ENCODE data around the gene CDKL2.

CDKL2 gene

DNA sequence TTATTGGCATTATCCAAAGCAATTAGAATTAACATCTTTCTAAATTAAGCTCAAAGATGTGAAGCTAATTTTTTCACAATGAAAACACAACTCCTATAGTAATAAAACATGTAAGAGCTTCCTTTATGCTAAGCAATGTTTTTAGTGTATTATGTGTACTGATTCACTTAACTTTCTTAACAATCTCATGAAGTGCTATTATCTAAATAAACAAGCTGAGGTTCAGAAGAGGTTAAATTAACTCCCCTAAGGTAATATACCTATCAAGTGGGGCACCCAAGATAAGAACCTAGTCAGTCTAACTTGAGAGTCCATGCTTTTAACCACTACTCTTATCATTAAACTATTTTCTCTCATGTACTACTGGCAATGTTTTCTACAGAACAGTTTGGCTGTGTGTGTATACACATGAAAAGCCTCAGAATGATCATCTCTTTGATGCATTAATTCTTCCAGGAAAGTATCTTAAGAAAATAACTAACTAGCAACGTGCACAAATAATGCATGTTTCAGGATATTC, 29.2 kb upstream of the CDKL2 start:
- H3K4me3 Mint-ChIP-seq, result no peak overlapping the region
- H3K9me3 Mint-ChIP-seq, result no peaks in the 10 kb centered on the region
- ATAC-seq (no peak), DNase-seq (no peak)
- no peaks in the 10 kb centered on the region for H3K27me3 Mint-ChIP-seq
- H3K4me1 Mint-ChIP-seq, result peaks cover 73% of the 10 kb centered on the region
- H3K27ac Mint-ChIP-seq, result peak overlapping the region in 1 of 2 donors; percentile 25

DNA sequence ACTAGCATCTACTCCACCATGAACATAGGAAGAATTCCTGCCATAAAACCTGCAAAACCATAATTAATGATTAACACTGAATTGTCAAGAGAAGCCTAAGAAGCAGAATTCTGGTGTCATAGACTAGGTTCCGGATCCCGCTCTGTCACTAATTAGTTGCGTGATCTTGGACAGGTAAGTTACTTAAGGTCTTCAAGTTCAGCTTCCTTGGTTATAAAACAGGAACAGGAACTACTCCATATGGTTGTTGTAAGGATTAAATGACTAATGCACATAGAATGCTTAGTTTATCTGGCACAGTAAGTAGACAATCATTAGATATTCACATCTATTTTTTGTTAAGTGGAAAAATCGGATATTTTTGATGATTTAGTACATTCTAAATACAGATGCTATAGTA, 28.5 kb upstream of the CDKL2 start:
- peak overlapping the region in 1 of 2 donors; percentile 62 for H3K27ac Mint-ChIP-seq
- peak overlapping the region in 1 of 2 donors; percentile 22 for H3K4me3 Mint-ChIP-seq
- H3K27me3 Mint-ChIP-seq, result no peaks in the 10 kb centered on the region
- DNase-seq (no peak), ATAC-seq (no peak)
- peaks cover 80% of the 10 kb centered on the region for H3K4me1 Mint-ChIP-seq
- H3K9me3 Mint-ChIP-seq, result no peaks in the 10 kb centered on the region

DNA sequence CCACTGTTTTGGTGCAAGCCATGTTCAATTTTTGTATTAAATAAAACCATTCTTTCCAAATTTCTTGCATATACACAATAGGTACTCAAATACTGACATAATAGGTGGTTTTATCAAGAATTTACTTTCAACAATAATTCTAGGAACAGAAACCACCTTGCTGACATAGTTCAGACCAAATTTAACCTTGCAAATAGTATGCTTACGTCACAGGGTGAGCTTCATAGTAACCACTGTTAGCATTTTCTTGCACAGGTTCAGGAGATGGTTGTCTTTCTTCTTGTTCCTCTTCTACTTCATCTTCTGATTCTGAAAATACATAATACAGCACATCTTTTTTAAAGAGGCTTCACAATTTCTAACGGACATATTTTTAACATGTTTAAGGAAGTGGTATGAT, 25.2 kb upstream of the CDKL2 start:
- Mint-ChIP-seq H3K4me1 (peaks cover 73% of the 10 kb centered on the region), H3K27ac (peak overlapping the region; percentile 98 to 99), H3K27me3 (no peaks in the 10 kb centered on the region), H3K9me3 (no peaks in the 10 kb centered on the region), H3K4me3 (peak overlapping the region; percentile 50 to 88)
- DNase-seq, result no peak
- peak; percentile 95 for ATAC-seq

DNA sequence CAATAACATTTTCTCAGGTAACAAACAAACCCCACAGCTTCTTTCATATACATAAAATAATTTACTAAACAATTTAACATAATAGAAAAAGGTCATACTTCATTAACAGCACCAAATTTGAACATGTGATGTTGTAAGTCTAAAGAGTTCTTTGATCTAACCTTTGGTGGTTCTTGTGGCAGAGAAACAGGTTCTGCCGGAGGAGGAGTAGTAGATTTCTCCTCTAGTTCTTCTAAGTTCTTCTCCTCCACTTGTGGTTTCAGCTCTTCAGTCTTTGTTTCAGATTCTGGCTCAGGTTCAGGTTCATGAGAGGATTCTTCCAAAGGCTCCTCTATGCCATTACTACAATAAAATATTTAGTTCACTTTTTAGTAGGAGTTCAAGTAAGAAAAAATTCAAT, 24.6 kb upstream of the CDKL2 start:
- Mint-ChIP-seq H3K9me3 (no peaks in the 10 kb centered on the region), H3K27me3 (no peaks in the 10 kb centered on the region), H3K4me1 (peaks cover 71% of the 10 kb centered on the region), H3K27ac (peak overlapping the region; percentile 98 to 99), H3K4me3 (peak overlapping the region; percentile 50 to 88)
- ATAC-seq, result peak; percentile 48
- DNase-seq, result no peak

DNA sequence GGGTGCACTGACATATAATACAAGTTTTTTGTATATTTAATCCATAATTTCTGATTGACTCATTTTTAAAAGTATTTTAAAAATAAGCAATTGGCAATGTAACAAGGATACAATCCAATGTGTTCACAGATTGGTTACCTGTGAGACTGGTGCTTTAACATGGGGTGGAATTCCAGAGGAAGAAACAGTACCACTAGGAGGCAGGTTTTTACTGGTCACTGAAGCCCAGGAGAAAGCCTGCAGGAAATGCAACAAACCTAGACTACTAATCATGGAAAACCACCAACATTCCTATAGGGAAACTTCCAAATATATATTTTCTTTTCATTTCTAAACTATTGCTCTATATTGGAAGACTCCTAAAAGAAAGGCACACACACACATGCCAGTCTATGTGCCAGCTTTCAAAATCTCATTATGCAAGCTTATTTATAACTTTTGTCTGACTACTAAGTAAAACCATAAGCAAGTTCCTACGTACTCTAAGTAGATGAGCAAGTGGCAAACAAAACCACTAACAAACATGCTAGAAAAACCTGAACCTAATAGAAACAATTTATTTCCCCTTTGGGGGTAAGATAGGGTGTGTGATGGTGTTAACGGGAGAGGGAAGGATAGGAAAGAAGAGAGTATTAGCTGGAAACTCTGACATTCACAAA, 23.6 kb upstream of the CDKL2 start:
- Mint-ChIP-seq H3K4me3 (peak overlapping the region; percentile 71 to 88), H3K4me1 (peaks cover 62% of the 10 kb centered on the region), H3K9me3 (no peaks in the 10 kb centered on the region), H3K27me3 (no peaks in the 10 kb centered on the region), H3K27ac (peak overlapping the region; percentile 88 to 97)
- peak; percentile 53 for ATAC-seq
- DNase-seq, result no peak

DNA sequence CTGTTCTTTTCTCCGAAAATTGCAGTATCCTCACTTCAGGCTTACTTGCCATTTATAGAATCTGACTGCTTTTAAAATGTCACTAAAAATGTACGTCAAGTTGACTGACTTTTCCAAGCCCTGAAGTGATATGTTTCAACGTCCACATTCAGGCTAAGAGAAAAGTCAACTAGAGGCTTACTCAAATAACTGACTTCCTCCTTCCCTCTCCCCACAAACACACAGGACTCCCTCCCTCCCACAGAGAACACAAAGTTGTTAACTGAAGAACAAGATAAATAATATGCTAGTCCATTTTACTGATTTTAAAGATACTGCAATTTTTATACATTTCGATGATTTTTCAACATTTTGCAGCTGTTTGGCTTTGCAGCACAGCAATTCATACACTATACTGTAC, 13.8 kb upstream of the CDKL2 start:
- peak overlapping the region; percentile 19 to 22 for H3K27ac Mint-ChIP-seq

DNA sequence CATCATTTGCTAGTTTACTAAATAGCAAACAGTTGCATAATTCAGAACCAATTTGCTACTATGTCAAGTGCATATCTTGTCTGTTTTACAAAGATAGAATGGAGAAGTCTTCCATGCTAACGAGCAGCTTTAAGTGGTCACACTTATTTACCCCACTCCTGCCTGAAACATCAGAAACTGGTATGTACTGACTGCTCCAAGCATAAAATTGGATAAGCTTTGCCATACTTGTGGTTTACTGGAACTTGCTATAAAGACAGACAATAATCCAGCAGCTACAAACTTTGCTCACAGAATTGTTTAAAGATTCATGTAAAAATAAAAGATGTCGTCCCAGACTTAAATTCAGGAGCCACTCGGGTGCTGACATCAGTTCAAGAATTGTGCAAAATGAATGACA, 13.3 kb upstream of the CDKL2 start:
- H3K4me3 Mint-ChIP-seq, result no peak overlapping the region
- ATAC-seq, result no peak
- H3K27ac Mint-ChIP-seq, result no peak overlapping the region
- H3K9me3 Mint-ChIP-seq, result no peaks in the 10 kb centered on the region
- H3K27me3 Mint-ChIP-seq, result no peaks in the 10 kb centered on the region
- DNase-seq, result no peak
- peaks cover 38% of the 10 kb centered on the region for H3K4me1 Mint-ChIP-seq

More for the DNA sequence above, 13.8 kb upstream of the CDKL2 start:
- no peaks in the 10 kb centered on the region for H3K27me3 Mint-ChIP-seq
- H3K4me1 Mint-ChIP-seq, result peaks cover 38% of the 10 kb centered on the region
- H3K4me3 Mint-ChIP-seq, result no peak overlapping the region
- no peaks in the 10 kb centered on the region for H3K9me3 Mint-ChIP-seq
- DNase-seq (no peak), ATAC-seq (no peak)

DNA sequence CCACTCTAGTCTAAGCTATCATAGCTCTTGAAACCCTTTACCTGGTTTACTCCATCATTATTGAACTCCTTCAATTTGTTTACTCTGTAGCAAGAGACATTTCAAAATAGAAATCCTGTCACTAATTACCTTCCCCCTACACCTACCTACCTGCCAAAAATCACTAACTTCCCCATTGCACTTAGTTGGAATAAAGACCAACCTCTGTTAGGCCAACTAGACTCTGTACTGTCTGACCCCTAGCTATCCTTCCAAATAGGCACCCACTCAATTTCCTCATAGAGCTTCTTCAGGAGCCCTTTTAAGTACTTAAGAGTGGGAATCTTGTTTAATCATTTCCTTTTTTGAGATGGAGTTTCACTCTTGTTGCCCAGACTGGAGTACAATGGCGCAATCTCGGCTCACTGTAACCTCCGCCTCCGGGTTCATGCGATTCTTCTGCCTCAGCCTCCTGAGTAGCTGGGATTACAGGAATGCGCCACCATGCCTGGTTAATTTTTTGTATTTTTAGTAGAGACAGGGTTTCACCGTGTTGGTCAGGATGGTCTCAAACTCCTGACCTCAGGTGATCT, 8.9 kb upstream of the CDKL2 start:
- Mint-ChIP-seq H3K4me1 (peaks cover 19% of the 10 kb centered on the region), H3K4me3 (no peak overlapping the region), H3K27me3 (no peaks in the 10 kb centered on the region), H3K27ac (peak overlapping the region in 1 of 2 donors; percentile 13), H3K9me3 (no peaks in the 10 kb centered on the region)
- no peak for DNase-seq
- peak; percentile 26 for ATAC-seq

DNA sequence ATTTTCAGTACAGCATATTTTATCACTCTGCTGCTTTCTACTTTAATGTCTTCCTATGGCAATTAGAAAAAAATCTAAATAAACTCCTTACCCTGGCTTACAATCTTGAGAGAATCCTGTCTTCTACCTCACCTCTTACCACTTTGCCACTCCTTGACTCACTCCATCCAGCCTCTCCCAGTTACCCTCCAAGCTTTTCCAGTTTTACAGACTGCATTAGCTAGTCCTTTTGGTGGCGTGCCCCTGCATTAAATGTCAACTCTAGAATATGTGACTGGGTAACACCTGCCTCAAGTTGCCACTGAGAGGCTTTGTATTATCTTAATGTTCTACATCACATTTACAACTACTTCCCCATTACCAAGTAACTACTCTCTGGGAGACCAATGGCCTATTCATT, 7.5 kb upstream of the CDKL2 start:
- Mint-ChIP-seq H3K27me3 (no peaks in the 10 kb centered on the region), H3K4me3 (no peak overlapping the region), H3K27ac (peak overlapping the region in 1 of 2 donors; percentile 35), H3K4me1 (peaks cover 28% of the 10 kb centered on the region), H3K9me3 (no peaks in the 10 kb centered on the region)
- no peak for DNase-seq
- ATAC-seq, result peak; percentile 18

DNA sequence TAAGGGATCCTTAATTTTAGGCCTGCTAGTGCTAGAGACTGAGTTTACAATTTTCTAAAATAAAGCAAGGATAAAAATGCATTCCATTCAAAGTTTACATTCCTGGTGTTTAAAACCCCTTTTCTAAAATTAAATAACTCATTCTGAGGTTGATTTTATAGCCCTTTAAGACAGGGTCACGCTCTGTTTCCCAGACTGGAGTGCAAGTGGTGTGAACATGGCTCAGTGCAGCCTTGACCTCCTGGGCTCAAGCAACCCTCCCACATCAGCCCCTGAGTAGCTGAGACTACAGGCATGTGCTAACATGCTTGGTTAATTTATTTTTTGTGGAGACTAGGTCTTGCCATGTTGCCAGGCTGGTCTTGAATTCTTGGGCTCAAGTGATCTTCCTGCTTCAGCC, 6.8 kb upstream of the CDKL2 start:
- Mint-ChIP-seq H3K27me3 (no peaks in the 10 kb centered on the region), H3K4me3 (no peak overlapping the region), H3K9me3 (no peaks in the 10 kb centered on the region), H3K4me1 (peaks cover 28% of the 10 kb centered on the region), H3K27ac (peak overlapping the region in 1 of 2 donors; percentile 35)
- peak; percentile 36 for ATAC-seq
- DNase-seq, result no peak

DNA sequence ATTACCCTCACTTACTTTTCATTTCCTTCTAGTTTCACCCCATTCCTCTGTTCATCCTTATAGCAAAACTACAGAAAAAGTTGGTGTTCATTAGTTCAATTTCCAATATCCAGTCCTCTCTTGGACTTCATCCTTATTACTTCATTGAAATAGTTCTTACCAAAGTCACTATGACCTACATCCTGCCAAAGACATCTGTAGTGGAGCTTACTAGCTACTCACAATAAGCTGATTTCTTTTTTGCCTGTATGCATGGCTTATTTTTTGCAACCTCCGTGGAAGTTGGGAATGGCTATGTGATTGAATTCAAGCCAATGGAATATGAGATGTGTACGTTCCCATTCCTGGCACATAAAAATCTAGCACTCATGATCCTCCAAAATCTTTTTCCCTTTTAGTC, 4.6 kb upstream of the CDKL2 start:
- DNase-seq (no peak), ATAC-seq (no peak)
- Mint-ChIP-seq H3K4me3 (no peak overlapping the region), H3K27me3 (no peaks in the 10 kb centered on the region), H3K27ac (no peak overlapping the region), H3K9me3 (no peaks in the 10 kb centered on the region), H3K4me1 (peaks cover 28% of the 10 kb centered on the region)

DNA sequence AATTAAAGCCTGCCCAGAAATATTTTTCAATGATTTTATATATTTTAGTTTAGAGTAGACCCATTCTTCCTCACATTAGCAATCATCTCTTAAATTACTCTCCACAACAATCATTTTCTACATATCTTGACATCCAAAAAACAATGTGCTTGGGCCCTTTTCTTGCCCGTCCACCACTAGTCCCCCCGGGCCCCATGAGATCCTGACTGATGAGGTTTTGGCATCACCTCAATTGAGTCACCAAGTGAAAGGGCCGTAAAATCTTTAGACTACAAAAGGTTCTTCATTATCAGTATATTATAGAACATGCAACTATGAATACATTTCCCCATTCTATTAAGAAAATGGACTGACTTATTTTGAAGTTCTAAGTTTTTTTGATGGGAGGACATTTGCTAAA, 4.0 kb upstream of the CDKL2 start:
- no peak overlapping the region for H3K4me3 Mint-ChIP-seq
- H3K27me3 Mint-ChIP-seq, result no peaks in the 10 kb centered on the region
- H3K4me1 Mint-ChIP-seq, result peaks cover 28% of the 10 kb centered on the region
- no peaks in the 10 kb centered on the region for H3K9me3 Mint-ChIP-seq
- H3K27ac Mint-ChIP-seq, result peak overlapping the region in 1 of 2 donors; percentile 44
- DNase-seq, result no peak
- no peak for ATAC-seq

DNA sequence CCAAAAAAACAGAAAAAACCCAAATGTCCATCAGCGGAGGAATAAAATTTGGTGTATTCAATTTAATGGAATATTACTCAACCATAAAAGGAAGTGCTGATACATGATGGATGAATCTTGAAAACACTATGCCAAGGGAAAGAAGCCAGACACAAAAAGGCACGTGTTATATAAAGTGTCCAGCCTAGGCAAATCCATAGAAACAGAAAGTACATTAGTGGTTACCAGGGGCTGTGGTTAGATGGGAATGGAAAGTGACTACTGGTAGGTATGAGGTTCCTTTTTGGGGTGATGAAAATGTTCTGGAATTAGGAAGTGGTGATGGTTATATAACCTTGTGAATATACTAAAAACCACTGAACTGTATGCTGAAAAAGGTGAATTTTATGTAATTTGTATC, 3.5 kb upstream of the CDKL2 start:
- Mint-ChIP-seq H3K4me3 (no peak overlapping the region), H3K4me1 (peaks cover 28% of the 10 kb centered on the region), H3K27ac (peak overlapping the region in 1 of 2 donors; percentile 21), H3K27me3 (no peaks in the 10 kb centered on the region), H3K9me3 (no peaks in the 10 kb centered on the region)
- DNase-seq, result no peak
- ATAC-seq, result no peak

DNA sequence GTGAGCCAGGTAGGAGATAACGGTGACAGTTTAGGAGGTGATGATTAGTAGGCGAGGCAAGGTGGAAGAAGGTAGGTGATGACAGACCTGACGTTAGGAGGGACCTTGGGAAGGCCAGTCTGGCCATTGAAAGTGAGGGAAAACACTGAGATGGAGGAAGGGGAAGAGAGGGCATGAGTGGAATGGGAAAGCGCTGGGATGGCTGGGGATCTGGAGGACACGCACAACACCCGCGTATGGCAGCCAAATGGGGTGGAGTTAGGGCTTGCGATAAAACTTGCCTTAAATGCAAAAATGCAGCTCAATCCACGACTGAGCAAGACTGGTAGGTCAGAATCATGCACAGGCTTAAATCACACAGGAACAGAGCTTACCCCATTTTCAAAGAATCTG, 605 bp upstream of the CDKL2 start:
- H3K4me3 Mint-ChIP-seq, result peak overlapping the region; percentile 88 to 89
- peak overlapping the region; percentile 71 to 90 for H3K27ac Mint-ChIP-seq
- ATAC-seq, result no peak
- H3K9me3 Mint-ChIP-seq, result no peaks in the 10 kb centered on the region
- DNase-seq, result no peak
- peaks cover 28% of the 10 kb centered on the region for H3K4me1 Mint-ChIP-seq
- no peaks in the 10 kb centered on the region for H3K27me3 Mint-ChIP-seq

DNA sequence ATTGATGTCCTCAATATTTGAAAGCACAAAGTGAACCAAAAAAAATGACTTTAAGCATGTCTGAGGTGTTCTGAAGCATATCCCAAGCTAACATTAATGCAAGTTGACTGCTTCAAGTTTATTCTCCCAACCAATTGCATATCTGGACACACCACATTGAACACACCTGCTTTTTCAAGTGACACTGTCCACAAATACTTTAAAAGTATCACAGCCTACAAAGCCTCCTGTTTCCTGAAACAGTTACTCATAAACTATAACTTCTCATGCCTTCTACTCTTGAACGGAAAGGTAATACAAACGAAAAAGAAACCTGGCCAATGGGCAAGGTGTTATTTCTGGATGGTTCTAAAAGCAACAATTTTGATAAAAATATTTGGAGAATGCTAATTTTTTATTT, 1.1 kb downstream of the CDKL2 start:
- no peaks in the 10 kb centered on the region for H3K27me3 Mint-ChIP-seq
- no peak overlapping the region for H3K4me3 Mint-ChIP-seq
- peaks cover 25% of the 10 kb centered on the region for H3K4me1 Mint-ChIP-seq
- no peak for ATAC-seq
- no peak for DNase-seq
- no peak overlapping the region for H3K27ac Mint-ChIP-seq
- no peaks in the 10 kb centered on the region for H3K9me3 Mint-ChIP-seq

DNA sequence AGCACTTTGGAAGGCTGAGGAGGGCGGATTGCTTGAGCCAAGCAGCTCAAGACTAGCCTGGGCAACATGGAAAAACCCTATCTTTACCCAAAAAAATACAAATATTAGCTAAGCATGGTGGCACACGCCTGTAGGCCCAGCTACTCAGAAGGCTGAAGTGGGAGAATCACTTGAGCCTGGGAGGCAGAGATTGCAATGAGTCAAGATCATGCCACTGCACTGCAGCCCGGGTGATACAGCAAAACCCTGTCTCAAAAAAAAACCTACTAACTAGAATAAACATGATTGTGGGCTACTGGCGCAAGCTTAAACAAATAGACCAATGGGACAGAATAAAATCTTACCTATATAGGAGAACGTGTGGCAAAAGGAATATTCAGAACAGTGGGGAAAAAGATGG, 7.3 kb downstream of the CDKL2 start:
- Mint-ChIP-seq H3K4me1 (no peaks in the 10 kb centered on the region), H3K27me3 (no peaks in the 10 kb centered on the region), H3K4me3 (no peak overlapping the region), H3K27ac (no peak overlapping the region), H3K9me3 (no peaks in the 10 kb centered on the region)
- DNase-seq (no peak), ATAC-seq (no peak)

Measured in stimulated activated naive CD8-positive, alpha-beta T cell treated with anti-CD3 and anti-CD28 coated beads, Interleukin-15, amount 100 ng/mL, for 72 hours (primary cell).